ENCODE data around the gene SV2A. TPM values are rescaled to one million over a fixed set of nuclear protein-coding genes. Genes with fewer than 3 reads are reported as not detected.

Gene SV2A
- total RNA-seq, 1 donor from 2014 or later, result 0.07 TPM

GRCh38 chr1:149936992-149937705 is 19.5 kb upstream of the SV2A start:
- POLR2A ChIA-PET, result no interaction called here
- TF ChIP-seq CTCF (IDR thresholded peaks at IDR 0.05), result no peak
- H3K4me1 Mint-ChIP-seq, result peaks cover 5% of the 10 kb centered on the region
- no peak overlapping the region for H3K4me3 Mint-ChIP-seq
- DNase-seq (no peak), ATAC-seq (ENCODE audit: low read depth) (no peak)
- CTCF ChIA-PET, result interaction anchor here (0.6 kb wide), 1 partner anchor 1416 kb away, joined by 3 read pairs; no protein-coding TSS in a partner anchor
- no peak overlapping the region for H3K27ac Mint-ChIP-seq
- no peaks in the 10 kb centered on the region for H3K9me3 Mint-ChIP-seq
- no peaks in the 10 kb centered on the region for H3K36me3 Mint-ChIP-seq (ENCODE audit: low read depth)
- peaks cover 22% of the 10 kb centered on the region for H3K27me3 Mint-ChIP-seq
- intact Hi-C loops (cut with micrococcal nuclease), result no loop called here

GRCh38 chr1:149936170-149936991 is 18.7 kb upstream of the SV2A start, which contains the start of gene MTMR11:
Gene MTMR11, minus strand, starts transcription at chr1:149936879. Its CDS starts 232 bp downstream, at chr1:149936647.
- no peak for TF ChIP-seq CTCF (IDR thresholded peaks at IDR 0.05)
- intact Hi-C loops (cut with micrococcal nuclease), result no loop called here
- no peak for ATAC-seq (ENCODE audit: low read depth)
- Mint-ChIP-seq H3K4me1 (peaks cover 5% of the 10 kb centered on the region), H3K36me3 (ENCODE audit: low read depth) (no peaks in the 10 kb centered on the region), H3K9me3 (no peaks in the 10 kb centered on the region), H3K27ac (no peak within 1 kb of the TSS), H3K27me3 (peaks cover 26% of the 10 kb centered on the region), H3K4me3 (no peak within 1 kb of the TSS)
- DNase-seq, result no peak
- POLR2A ChIA-PET, result no interaction called here
- CTCF ChIA-PET, result interaction anchor here (0.6 kb wide), 1 partner anchor 1417 kb away, joined by 3 read pairs; no protein-coding TSS in a partner anchor

DNA sequence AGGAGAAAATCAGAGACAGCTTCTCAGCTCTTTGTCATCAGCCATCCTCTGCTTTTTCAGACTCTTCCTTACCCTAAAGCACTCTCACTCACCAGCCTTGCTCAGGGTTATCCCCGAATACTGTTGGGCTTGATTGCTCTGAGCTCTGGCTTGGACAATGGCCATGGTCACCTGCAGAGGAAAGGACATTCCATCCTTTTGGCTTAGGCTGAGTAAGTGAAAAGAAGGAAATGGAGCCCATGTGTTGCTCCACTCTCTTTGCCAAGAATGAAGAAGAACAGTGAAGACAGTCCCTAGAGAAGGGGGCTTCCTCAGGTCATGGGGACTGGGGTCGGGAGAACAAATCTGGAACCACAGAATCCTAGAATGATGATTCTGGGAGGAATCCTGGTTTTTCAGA is 16.7 kb upstream of the SV2A start:
- Mint-ChIP-seq H3K4me1 (peaks cover 5% of the 10 kb centered on the region), H3K27ac (no peak overlapping the region), H3K4me3 (no peak overlapping the region), H3K27me3 (peaks cover 30% of the 10 kb centered on the region), H3K9me3 (no peaks in the 10 kb centered on the region), H3K36me3 (ENCODE audit: low read depth) (no peaks in the 10 kb centered on the region)
- no peak for DNase-seq
- intact Hi-C loops (cut with micrococcal nuclease), result no loop called here
- ChIA-PET POLR2A (no interaction called here), CTCF (no interaction called here)
- no peak for ATAC-seq (ENCODE audit: low read depth)
- no peak for TF ChIP-seq CTCF (IDR thresholded peaks at IDR 0.05)

DNA sequence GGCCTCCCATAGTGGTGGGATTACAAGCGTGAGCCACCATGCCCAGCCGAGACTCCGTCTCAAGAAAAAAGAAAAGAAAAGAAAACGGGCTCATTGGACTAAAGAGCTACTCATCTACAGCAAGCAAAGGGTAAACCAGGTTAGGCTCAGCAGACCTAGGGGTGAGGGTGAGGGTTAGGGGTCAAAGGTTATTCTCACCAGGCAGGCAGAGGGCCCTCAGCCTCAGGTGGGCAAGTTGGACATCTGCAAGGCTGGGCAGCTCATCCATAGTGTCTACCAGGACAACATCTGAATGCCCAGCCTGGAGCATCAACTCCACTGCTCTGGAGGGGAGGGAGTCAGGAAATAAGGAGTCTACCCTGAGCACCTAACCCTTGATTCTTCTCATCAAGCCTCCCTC is 15.6 kb upstream of the SV2A start:
- DNase-seq (no peak), ATAC-seq (ENCODE audit: low read depth) (no peak)
- no peak overlapping the region for H3K4me3 Mint-ChIP-seq
- H3K27me3 Mint-ChIP-seq, result peaks cover 30% of the 10 kb centered on the region
- no peak overlapping the region for H3K27ac Mint-ChIP-seq
- H3K4me1 Mint-ChIP-seq, result peaks cover 9% of the 10 kb centered on the region
- intact Hi-C loops (cut with micrococcal nuclease), result no loop called here
- no peaks in the 10 kb centered on the region for H3K36me3 Mint-ChIP-seq (ENCODE audit: low read depth)
- no peak for TF ChIP-seq CTCF (IDR thresholded peaks at IDR 0.05)
- ChIA-PET CTCF (no interaction called here), POLR2A (interaction anchor here (0.5 to 0.6 kb wide), 2 partner anchors 106 to 368 kb away, joined by 3 to 4 read pairs; no protein-coding TSS in a partner anchor)
- H3K9me3 Mint-ChIP-seq, result no peaks in the 10 kb centered on the region

- peaks cover 13% of the 10 kb centered on the region for H3K4me1 Mint-ChIP-seq
- DNase-seq, result no peak
- peaks cover 4% of the 10 kb centered on the region for H3K36me3 Mint-ChIP-seq (ENCODE audit: low read depth)
- ChIA-PET CTCF (no interaction called here), POLR2A (no interaction called here)
- peaks cover 30% of the 10 kb centered on the region for H3K27me3 Mint-ChIP-seq
- TF ChIP-seq CTCF (IDR thresholded peaks at IDR 0.05), result no peak
- no peak overlapping the region for H3K27ac Mint-ChIP-seq
- ATAC-seq (ENCODE audit: low read depth), result no peak
- H3K9me3 Mint-ChIP-seq, result no peaks in the 10 kb centered on the region
- no peak overlapping the region for H3K4me3 Mint-ChIP-seq
- intact Hi-C loops (cut with micrococcal nuclease), result no loop called here
Measured at GRCh38 chr1:149932474-149932873, 14.8 kb upstream of the SV2A start.

Measured in activated B cell treated with CpG ODN at 0.5 μM for 24 hours (primary cell).